Lung (tissue), 12 donors: ENCODE data around the gene RPL11. TPM values are rescaled to one million over a fixed set of nuclear protein-coding genes. Genes with fewer than 3 reads are reported as not detected.
A peak's percentile ranks its signal among the peaks of the same experiment; 100 is the strongest.

Experiments used
- ATAC-seq: fragments of 200-7000 bp; cut with Tn5 transposase; one replicate; pipeline ENCODE4 v1.9.1; 2020; ENCODE audit warnings: moderate number of reproducible peaks; ENCODE audit not compliant: insufficient read depth, low FRiP score
- DNase-seq, 3 donors: peaks; one replicate each; pipeline ENCODE4 v3.0.0-alpha.2; 2013 to 2017
- H3K27ac ChIP-seq, 2 donors: one replicate each; pipeline ENCODE4 v1.5.1; 2013; ENCODE audit warnings: mild to moderate bottlenecking in 2 of 2, moderate library complexity in 2 of 2, control low read depth in 1 of 2, inconsistent platforms in 1 of 2, low read depth in 1 of 2, low read length in 1 of 2
- H3K27me3 ChIP-seq, 3 donors: one replicate each; pipeline ENCODE4 v1.5.1; 2013; ENCODE audit warnings: low read length in 2 of 3; ENCODE audit not compliant: control insufficient read depth in 3 of 3, insufficient read depth in 3 of 3
- H3K36me3 ChIP-seq, 4 donors: one replicate each; pipeline ENCODE4 v1.5.1; 2013; ENCODE audit warnings: low read length in 4 of 4, mild to moderate bottlenecking in 1 of 4, moderate library complexity in 1 of 4; ENCODE audit not compliant: control insufficient read depth in 4 of 4, insufficient read depth in 4 of 4
- H3K4me1 ChIP-seq, 5 donors: one replicate each; pipeline ENCODE4 v1.5.1; 2013; ENCODE audit warnings: low read length in 5 of 5, mild to moderate bottlenecking in 2 of 5, moderate library complexity in 1 of 5; ENCODE audit not compliant: control insufficient read depth in 5 of 5, insufficient read depth in 5 of 5
- H3K4me3 ChIP-seq: one replicate; pipeline ENCODE4 v1.5.1; 2013; ENCODE audit warnings: mild to moderate bottlenecking, control low read depth, moderate library complexity
- H3K9ac ChIP-seq, 2 donors: one replicate each; pipeline ENCODE4 v1.5.1; 2013; ENCODE audit warnings: low read length in 2 of 2, control low read depth in 1 of 2; ENCODE audit not compliant: insufficient read depth in 1 of 2
- H3K9me3 ChIP-seq, 4 donors: one replicate each; pipeline ENCODE4 v1.5.1; 2013; ENCODE audit warnings: low read length in 3 of 4, mild to moderate bottlenecking in 1 of 4, moderate library complexity in 1 of 4; ENCODE audit not compliant: control insufficient read depth in 4 of 4, insufficient read depth in 3 of 4
- CTCF ChIP-seq: IDR thresholded peaks from 2 replicates; pipeline ENCODE4 v1.5.1; 2012; ENCODE audit warnings: mild to moderate bottlenecking; ENCODE audit errors: control extremely low read depth, extremely low read depth
- WGBS, 2 donors: extraction: QIAGEN DNeasy Blood & Tissue Kit; methylation state at CpG; one replicate each; pipeline ENCODE4 v1.1.7; 2013; 5-methylcytosine and 5-hydroxymethylcytosine counted together
- polyA plus RNA-seq, 2 donors: library from polyadenylated mRNA; stranded (reverse); fragments of 200-250 nt; gene quantifications; one replicate each; pipeline ENCODE4 v1.2.1, GENCODE V29; 2013
- total RNA-seq, 2 donors: library from RNA; depleted of rRNA in 1 of 2; stranded (reverse); fragments of >200 nt in 1 of 2; gene quantifications; one replicate each; pipeline ENCODE4 v1.2.1, GENCODE V29; 2014 to 2021
- donor health status: control.
- donor health status: control.
- donor health status: Bipolar disorder and iron deficiency.
- donor health status: healthy.
- donor health status: DM: yes; HTN: yes; CAD: no.

The RPL11 gene
- total and polyA plus RNA-seq, 4 donors = 775 to 3,087 (median 1,442) TPM

- H3K27ac ChIP-seq = no peak overlapping the region
- no peaks in the 10 kb centered on the region for H3K9me3 ChIP-seq
- H3K4me1 ChIP-seq = peaks cover 3 to 23% (median 7%) of the 10 kb centered on the region in 5 donors
- H3K9ac ChIP-seq = no peak overlapping the region
- no peak for TF ChIP-seq CTCF
- peaks cover 47 to 58% (median 52%) of the 10 kb centered on the region in 4 donors for H3K36me3 ChIP-seq
- ATAC-seq = no peak
- H3K27me3 ChIP-seq = no peaks in the 10 kb centered on the region
- 82 to 91% methylated on average over 5 of the region's 5 CpGs for WGBS, 2 donors
- no peak overlapping the region for H3K4me3 ChIP-seq
- DNase-seq = no peak
Observed at GRCh38 chr1:23698466-23698865, 6.9 kb downstream of the RPL11 start.

- Histone ChIP-seq H3K9ac (no peak overlapping the region), H3K27ac (no peak overlapping the region), H3K4me3 (no peak overlapping the region), H3K27me3 (no peaks in the 10 kb centered on the region), H3K9me3 (no peaks in the 10 kb centered on the region), H3K36me3 (peaks cover 38 to 51% (median 47%) of the 10 kb centered on the region in 4 donors), H3K4me1 (peaks cover 0 to 14% (median 0%) of the 10 kb centered on the region in 5 donors)
- WGBS, 2 donors = 76 to 81% methylated on average over 7 of the region's 7 CpGs
- TF ChIP-seq CTCF = no peak
- ATAC-seq (no peak), DNase-seq (no peak)
Observed at GRCh38 chr1:23699280-23700179, 7.9 kb downstream of the RPL11 start.

- no peaks in the 10 kb centered on the region for H3K27me3 ChIP-seq
- DNase-seq (no peak), ATAC-seq (no peak)
- H3K27ac ChIP-seq = peak overlapping the region in 1 of 2 donors; percentile 47
- TF ChIP-seq CTCF = no peak
- no peak overlapping the region for H3K4me3 ChIP-seq
- 95% methylated on average over 2 of the region's 2 CpGs for WGBS, 2 donors
- no peaks in the 10 kb centered on the region for H3K9me3 ChIP-seq
- H3K4me1 ChIP-seq = peaks cover 0 to 5% (median 0%) of the 10 kb centered on the region in 5 donors
- H3K9ac ChIP-seq = no peak overlapping the region
- H3K36me3 ChIP-seq = peaks cover 23 to 37% (median 36%) of the 10 kb centered on the region in 4 donors
Observed at GRCh38 chr1:23701310-23701709, 9.7 kb downstream of the RPL11 start.
